ENCODE data around the gene TBCD.

GRCh38 chr17:82713071-82713723 is 38.7 kb upstream of the TBCD start:
- TF ChIP-seq RAD21 (conservative IDR thresholded peaks at IDR 0.05 in 1 of 2, IDR thresholded peaks at IDR 0.05 in 1 of 2) (no peak), CTCF (IDR thresholded peaks at IDR 0.05) (no peak), PBX3 (IDR thresholded peaks at IDR 0.05) (no peak), POLR2AphosphoS2 (conservative IDR thresholded peaks at IDR 0.05; ENCODE audit: low read length) (no peak), JUN (IDR thresholded peaks at IDR 0.05) (no peak), RCOR1 (IDR thresholded peaks at IDR 0.05; ENCODE audit: low read depth, low read length) (no peak), TP53 (CRISPR knock-in tag; IDR thresholded peaks at IDR 0.05) (no peak), ZNF302 (CRISPR knock-in tag; IDR thresholded peaks at IDR 0.05) (no peak), POLR2A (IDR thresholded peaks at IDR 0.05; ENCODE audit: low read length) (no peak), MAX (IDR thresholded peaks at IDR 0.05) (no peak), RFX5 (IDR thresholded peaks at IDR 0.05) (no peak), REST (IDR thresholded peaks at IDR 0.05) (no peak), CEBPB (IDR thresholded peaks at IDR 0.05) (no peak), CHD2 (IDR thresholded peaks at IDR 0.05; ENCODE audit: low read length, partially characterized antibody) (no peak)
